DMS 273 (cell line): ENCODE results near the gene SMIM41.

ENCODE experiments used
- DNase-seq: peaks from one replicate; lab custom pipeline; 2025; ENCODE audit not compliant: unreplicated experiment; lab: John Stamatoyannopoulos, UW

Gene SMIM41

DNA sequence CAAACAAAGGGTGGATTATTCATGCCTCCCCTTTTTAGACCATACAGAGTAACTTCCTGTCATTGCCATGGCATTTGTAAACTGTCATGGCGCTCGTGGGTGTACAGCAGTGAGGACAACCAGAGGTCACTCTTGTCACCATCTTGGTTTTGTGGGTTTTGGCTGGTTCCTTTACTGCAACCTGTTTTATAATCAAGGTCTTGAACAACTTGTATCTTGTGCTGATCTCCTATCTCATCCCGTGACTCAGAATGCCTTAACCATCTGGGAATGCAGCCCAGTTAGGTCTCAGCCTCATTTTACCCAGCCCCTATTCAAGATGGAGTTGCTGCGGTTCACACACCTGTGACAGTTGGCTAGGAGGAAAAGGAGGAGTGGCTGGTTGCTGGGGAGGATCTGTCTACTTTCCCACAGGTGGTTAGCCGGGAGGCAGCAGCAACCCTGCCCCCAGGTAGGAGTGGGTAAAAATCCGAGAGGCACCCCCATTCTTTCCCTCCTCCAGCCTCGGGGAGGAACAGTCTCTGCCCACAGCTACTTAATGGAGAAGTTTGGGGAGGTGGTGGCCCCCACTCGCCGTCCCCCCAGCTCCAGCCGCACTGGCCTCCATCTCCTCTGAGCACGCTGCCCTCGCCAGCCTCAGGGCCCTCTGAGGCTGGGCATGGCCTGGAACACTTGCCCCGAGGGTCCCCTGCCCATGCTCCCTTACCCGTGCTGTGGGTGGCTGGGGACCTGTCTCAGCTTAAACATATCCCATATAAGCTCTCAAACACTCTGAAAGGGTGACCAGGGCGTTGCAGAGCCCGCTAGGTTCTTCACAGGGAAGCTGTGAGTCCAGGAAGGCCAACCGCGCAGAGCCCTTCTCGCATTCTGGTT lies 41.7 kb downstream of the SMIM41 start:
- DNase-seq: no peak

DNA sequence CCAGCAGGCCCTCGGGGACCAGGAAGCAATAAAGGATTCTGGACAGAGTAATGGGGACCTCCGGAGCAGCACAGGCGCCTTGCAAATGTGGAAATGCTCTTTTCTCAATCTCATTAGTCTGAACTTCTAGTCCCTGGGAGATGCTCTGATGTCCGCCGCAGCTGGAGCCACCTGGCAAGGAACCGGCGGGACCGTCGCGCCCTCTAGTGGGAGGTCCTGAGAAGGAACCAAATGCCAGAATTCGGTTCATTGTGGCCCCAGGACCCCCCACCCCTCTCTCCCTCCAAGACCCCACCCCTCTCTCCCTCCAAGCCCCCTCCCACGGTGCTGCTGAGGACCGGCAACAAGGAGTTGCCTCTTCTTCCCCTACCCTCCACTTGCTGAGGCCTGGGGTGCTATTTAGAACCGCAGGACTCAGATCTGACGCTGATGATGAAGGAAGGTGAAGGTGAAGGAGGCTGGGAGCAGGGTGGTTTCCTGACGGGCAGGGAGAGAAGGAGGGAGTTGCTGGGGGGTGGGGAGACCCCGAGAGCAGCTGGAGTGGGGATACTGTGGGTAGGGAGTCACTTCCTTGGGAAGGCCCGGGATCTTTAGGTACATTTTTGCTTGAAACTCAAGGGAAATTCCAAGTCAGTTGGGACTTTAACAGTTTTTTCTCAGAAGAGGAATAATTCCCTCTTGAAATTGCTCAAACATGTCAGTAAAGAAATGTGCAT lies 42.5 kb downstream of the SMIM41 start:
- peak; percentile 71 for DNase-seq

DNA sequence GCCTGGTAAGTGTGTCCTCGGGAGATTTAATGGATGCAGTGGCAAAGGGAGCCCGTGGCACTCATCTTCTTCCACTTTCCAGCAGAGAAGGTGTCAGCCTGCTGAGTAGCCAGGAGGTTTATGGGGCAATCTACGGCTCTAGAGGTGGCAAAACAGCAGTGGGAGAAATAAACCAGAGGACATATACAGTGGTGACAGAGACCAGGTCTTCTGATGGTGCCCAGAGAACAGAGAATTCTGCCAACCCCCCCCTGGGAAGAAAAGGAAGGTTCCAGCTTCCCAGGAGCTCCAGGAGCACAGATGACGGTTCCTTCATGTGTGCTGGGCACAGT lies 43.0 kb downstream of the SMIM41 start:
- no peak for DNase-seq

DNA sequence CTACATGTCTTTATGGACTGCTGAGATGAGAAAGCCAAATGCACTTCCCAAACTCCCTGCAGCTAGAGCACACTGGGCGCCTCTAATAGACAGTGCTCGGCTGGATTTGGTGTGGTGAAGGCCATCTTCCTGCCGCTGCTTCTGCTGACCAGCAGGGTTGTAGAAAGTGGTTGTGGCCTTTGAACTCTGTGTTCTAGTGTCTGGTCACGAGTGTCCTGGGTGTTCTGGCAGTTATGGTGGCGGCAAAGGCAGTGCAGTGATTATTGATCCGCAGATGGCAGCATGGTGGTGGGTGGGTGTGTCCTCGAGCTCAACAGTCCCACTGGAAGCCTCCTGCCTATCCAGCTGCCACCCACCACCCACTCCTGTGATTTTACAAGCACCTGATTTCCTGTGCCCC lies 43.4 kb downstream of the SMIM41 start:
- no peak for DNase-seq

DNA sequence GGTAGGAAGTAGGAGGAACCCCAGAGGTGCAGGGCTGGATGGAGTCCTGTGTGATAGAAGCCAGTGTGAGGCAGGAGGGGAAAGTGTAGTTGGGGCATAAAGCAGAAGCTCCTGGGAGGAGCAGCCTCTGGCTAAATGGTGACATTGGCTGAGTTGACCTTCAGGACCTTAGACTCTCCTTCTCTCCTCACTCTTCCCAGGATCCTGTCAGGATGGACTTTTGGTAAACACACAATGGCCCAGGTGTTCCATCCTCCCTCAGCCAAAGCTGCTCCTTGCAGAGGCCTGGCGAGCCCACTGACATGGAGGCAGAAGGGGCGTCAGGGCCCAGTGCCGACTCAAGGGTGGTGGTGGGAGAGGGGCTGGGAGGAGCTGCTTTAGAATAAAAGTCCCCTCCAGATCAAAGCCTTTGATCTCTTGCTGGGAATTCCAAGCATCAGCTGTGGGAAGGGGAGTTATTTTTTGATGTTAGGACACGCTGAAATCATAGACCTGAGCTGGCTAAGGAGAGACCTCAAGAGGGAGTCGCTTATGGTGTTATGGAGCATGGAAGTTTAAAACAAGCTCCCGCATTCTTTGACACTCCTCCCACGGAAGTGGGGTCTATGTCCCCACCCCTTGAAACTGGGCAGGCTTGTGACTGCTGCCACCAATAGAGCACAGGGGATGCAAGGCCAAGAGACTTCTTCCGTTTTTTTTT lies 44.1 kb downstream of the SMIM41 start:
- no peak for DNase-seq

DNA sequence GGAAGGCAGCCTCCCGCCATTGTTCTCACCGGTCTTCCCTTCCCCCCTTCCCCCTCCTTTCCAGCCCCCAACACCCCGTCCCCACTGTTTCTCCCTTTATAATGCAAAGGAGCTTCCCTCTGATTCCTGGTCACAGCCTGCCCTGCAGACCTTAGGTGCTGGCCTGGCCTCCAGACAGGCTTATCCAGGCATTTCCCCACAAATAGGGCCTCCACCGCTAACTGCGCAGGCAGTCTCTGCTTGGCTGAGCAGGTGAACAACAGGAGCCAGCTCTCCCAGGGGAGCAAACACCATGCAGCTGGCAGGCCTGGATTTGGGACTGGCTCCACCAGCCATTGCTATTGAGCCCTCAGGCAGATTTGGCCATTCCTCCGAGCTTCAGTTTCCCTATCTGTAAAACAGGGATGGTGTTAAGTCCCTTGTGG lies 46.0 kb downstream of the SMIM41 start:
- no peak for DNase-seq

DNA sequence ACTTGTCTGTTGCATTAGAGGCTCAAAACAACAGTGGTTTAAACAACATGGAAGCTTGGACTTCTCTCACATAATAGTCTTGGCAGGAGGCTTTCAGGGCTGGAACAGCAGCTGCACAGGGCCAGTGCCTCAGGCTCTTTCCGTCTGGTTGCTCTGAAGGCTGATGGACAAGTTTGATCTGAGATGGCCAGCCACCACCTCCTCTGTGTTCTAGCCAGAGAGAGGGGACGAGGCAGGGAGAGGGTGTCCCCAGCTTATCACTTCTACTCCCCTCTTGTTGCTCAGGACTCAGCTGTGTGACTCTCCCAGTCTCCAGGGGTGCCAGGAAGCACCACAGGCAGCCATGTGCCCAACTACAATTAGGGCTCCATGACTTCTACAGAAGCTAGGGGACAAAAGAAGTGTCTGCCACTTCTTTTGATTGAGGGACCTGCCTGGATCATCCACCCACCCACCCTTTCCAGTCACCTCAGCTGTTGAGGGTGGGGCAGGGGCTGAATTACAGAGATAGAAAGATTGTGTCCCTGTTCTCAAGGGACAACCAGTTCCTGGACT lies 46.6 kb downstream of the SMIM41 start:
- DNase-seq: no peak

DNA sequence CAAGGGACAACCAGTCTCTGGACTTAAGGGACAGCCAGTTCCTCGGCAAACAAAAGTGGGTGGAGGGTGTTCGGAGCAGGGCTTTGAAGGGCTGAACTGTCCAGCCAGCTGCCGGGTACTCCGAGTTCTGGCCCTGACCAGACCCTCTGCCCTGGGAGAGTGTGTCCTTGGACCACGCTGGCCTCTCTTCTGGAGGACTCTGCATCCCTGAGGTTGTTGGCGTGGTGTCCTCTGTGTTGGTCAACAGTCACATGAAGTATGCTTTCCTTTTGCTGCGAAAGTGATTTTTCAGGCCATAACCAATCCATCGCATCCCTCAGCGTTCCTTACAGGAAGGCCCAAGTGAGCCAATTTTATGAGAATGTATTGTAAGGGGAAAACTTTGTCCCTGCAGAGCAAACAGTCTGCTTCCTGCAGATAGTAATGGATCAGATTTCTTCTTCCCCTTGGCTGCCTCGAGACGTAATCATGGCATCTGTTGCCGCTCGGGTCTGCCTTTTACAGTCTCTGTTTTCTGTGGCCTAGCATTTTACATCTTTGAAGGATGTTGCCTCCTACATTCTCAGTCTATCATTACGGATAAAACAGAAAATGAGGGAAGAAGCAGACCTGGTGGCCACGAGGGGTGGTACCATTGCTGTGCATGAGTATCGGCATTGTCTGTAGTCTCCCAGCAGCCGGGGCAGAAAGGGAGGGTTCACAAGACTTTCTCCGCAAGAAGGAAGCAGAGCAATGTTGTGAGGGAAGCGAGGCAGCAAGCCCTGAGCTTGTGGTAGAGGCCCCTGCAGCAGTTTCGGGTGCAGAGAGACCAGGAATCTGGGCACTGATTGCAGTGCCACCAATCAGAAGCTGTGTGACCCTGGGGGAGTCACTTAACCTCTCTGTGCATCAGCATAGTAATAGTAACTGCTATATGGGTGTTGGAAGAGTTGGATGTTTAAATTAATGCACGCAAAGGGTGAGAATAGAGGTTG lies 47.4 kb downstream of the SMIM41 start:
- DNase-seq: peak; percentile 79

DNA sequence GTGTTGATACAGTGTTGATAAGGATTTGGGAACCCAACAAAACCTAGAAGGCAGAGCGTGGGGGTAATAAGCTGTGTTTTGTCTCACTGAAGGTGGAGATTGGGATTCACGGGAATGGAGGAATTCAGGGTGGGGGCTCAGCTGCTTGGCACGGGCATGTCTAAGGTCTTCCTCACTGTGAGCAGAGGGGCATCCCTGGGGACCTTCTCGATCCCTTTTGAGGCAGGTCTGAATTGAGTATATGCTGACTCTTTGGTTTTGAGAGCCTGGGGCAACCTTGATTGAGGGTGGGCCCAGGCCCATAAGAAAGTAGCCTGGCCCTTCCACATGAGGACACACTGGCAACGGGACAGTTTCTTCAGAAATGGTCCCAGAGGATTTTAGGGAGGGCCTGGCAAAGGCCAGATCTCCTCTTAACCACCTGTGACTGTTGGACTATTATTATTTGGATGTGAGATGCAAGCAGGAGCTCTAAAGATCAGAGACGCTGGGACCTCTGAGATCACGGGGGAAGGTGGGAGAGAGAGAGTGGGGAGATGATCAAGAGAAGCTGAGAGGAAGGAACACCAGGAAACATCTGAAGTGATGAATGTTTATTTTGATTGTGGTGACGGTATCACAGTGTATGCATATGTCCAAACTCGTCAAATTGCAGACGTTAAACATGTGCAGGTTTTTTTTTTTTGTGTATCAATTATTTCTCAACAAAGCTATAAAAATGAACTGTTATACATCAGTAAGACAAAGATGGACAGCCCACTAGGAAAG lies 48.4 kb downstream of the SMIM41 start:
- DNase-seq: no peak

DNA sequence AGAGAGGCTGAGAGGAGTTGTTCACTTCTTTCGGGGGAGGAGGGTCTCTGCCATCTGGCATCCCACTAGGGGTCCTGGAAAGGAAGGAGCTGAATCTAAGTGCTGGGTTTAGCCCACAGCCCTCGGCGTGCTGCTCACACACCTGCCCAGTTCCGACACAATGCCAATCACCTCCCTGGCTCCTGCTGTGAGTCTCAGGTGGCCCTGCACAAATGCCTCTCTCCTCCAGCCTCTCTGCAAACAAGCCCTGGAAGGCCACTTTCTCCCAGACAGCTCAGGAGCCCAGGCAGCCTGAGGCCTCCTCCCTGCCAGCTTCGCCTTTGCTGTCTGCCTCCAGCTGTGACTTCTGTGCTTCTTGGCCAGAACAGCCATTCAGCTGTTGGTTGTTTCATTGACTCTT lies 51.2 kb downstream of the SMIM41 start:
- DNase-seq: peak; percentile 74

DNA sequence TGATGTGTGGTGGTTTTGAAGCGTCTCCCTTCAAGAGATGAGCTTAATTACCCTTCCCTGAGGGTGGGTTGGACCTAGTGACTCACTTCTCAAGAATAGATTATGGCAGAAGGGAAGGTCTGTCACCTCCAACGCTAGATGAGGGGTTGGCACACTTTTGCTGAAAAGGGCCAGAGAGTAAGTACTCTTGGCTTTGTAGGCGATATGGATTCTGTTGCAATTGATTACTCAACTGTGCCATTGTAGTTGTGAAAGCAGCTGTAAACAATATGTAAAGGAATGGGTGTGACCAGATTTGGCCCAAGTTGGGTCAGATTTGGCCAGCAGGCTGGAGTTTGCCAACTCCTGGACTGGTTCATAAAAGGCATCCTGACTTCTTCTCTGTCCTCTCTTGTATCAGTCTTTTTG lies 53.3 kb downstream of the SMIM41 start:
- DNase-seq: no peak

DNA sequence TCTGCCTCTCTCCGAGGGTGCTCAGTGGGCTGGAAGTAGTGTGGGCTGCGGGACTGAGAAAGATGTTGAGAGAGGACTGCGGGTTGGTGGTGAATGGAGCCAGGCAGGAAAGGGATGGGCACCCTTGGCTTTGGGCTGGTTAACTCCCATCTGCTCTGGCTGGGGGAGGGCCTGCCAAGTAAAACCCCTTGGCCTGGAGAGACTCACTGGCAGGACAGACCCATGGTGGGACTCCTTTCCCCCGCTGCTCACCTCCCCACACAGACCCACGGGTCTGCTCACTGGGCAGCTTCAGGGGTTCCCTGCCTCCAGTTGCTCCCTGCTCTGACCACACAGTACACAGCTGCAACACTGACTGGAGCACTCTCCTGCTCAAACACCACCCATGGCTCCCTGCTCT lies 58.2 kb downstream of the SMIM41 start:
- DNase-seq: no peak

DNA sequence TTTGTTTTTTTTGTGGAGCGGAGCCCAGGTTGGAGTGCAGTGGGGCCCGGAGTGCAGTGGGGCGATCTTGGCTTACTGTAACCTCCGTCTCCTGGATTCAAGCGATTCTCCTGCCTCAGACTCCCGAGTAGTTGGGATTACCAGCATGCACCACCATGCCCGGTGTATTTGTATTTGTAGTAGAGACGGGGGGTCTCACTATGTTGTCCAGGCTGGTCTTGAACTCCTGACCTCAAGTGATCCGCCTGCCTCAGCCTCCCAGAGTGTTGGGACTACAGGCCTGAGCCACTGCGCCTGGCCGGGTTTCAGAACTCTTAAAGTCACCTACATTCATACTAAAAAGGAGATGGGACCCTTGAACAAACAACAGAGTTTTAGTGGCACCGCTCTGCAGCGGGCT lies 59.6 kb downstream of the SMIM41 start:
- DNase-seq: no peak

DNA sequence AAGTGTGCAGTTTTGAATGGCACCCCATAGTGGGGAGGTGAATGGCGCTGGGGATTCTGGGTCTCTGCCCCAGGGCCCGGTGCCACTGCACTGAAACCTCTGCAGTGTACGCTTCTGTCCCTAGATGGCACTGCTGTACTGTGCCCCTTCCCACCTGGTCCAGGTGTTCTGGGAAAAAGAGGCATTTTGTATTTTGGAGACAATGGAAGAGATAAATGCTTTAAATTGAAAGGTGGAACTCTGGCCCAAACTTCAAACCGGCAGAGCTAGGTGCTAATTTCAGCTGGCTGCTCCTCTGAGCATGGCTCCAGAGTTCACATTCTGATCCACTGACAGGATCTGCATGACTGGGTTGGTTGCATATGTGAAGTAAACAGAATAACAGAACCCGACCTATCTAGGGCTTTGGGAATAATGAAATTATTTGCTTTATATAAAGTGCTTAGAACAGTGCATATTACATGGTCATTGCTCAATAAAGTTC lies 60.1 kb downstream of the SMIM41 start:
- peak; percentile 59 for DNase-seq

DNA sequence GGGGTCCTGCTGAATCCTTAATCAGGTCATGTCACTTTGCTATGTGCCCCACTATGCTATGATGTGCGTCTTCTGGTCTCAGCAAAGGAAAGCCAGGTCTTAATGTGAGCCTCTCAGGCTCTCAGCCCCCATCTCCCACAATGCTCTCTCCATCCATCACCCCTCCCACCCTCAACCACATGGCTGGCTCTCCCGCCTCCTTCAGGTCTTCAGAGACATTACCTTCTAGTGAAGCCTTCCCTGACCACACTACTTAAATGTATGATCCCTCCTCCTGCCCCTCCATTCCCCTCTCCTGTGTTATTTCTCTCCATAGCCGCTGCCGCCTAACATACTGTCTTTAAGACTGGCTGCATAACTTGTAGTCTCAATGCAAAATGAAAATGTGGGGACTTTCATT lies 61.8 kb downstream of the SMIM41 start:
- peak; percentile 28 for DNase-seq

DNA sequence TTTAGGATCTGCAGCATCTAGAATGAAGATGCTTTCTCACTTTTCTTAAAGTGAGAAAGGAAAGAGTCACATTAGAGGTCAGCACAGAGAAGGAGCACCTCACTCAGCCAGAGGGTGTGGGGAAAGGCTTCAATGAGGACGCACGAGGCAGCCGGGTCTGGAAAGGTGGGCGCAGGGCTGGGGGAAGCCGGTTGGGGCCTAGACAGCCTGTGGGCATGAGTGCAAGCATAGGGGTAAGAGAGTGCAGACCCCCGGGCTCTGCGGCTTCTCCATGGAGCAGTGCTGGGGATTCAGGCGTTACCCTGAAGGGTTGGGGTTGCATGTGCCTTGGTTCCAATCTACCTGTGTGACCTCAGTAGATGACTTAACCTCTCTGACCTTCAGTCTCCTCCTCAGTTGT lies 62.4 kb downstream of the SMIM41 start:
- no peak for DNase-seq

DNA sequence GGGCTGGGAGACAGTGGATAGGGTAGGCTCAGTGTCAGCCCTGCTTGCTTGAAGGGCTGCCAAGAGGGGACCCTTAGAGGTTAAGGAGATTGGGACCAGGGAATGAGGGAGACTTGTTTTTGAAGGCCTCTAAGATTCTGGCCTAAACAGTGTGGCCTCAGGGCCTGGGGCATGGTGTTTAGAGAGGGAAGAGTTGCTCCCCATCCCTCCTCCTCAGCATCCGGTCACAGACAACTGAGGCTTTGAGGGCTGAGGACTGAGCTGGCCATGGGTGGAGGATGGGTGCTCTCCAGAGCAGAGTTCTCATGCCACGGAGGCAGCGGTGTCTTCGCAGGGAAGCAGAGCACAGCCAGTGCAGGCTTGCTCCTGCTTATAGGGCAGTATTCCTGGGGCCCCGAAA lies 62.9 kb downstream of the SMIM41 start:
- DNase-seq: no peak

DNA sequence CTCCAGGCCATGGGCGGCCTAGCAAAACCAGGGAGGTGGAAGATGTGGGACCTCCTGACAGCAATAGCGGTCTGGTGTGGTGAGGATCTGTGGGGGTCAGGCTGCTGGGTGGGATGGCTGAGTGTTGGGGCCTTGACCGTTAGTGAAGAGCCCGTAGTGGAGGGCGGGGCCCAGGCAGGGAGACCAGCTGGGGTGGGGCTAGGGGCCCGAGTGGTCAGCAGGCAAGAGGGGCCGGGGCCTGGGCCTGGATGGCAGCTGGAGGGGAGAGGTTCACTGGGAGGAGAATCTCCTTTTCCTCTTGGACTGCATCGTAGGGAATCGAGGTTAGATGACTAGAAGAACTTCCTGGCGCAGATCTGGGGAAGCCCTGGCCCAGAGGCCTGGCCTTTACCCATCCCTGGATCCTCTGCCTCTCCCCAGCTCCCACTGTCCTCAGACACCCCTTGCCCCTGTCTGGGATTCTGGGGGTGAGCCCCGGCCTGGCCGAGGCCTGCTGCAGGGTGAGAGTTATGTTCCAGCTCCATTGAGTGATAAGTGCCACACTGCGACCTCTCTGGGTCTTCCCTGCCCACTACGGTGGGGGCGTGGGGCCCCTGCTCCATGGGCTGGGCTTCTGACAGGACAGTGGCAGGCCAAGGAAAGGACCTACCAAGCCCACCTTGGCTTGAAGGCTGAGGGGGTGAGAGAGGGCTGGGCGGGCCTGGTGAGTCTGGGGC lies 65.2 kb downstream of the SMIM41 start:
- no peak for DNase-seq
